A673 (cell line): ENCODE data around the gene BORCS6.

ENCODE experiments used
- EZH2 ChIP-seq: fragments of 200-600 bp; sonication (generic); IDR thresholded peaks from 2 replicates; pipeline ENCODE4 v1.6.1; 2017; ENCODE audit warnings: borderline replicate concordance, low read depth, mild to moderate bottlenecking, mixed read lengths, antibody characterized with exemption, low read length; ENCODE audit not compliant: poor library complexity, severe bottlenecking
- TF ChIP-seq, protein P1 (sequence below): fragments of 300-800, 200-600 bp; sonication (generic); conservative IDR thresholded peaks from 2 replicates; pipeline ENCODE4 v1.5.1; 2017; ENCODE audit warnings: low read depth, mild to moderate bottlenecking, antibody characterized with exemption, low read length, moderate library complexity, mixed read lengths

DNA sequence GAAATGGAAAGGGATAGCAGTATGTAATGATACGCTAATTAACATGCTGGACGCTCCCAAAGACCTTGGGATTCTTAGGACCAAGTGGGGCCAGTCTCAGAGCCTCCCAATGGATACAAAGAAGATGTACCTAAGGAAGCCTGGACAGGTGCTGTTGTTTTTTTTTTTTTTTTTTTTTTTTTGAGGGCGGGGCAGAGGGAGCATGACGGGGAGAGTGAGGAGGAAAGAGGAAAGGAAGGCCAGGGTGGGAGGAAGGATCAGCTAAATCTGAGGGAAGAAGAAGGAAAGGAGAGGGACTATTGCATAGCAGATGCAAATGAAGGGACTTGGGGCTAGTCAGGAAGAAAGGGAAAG lies 29.8 kb downstream of the BORCS6 start:
- TF ChIP-seq EZH2 = no peak
- TF ChIP-seq, protein P1, sequence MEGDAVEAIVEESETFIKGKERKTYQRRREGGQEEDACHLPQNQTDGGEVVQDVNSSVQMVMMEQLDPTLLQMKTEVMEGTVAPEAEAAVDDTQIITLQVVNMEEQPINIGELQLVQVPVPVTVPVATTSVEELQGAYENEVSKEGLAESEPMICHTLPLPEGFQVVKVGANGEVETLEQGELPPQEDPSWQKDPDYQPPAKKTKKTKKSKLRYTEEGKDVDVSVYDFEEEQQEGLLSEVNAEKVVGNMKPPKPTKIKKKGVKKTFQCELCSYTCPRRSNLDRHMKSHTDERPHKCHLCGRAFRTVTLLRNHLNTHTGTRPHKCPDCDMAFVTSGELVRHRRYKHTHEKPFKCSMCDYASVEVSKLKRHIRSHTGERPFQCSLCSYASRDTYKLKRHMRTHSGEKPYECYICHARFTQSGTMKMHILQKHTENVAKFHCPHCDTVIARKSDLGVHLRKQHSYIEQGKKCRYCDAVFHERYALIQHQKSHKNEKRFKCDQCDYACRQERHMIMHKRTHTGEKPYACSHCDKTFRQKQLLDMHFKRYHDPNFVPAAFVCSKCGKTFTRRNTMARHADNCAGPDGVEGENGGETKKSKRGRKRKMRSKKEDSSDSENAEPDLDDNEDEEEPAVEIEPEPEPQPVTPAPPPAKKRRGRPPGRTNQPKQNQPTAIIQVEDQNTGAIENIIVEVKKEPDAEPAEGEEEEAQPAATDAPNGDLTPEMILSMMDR = no peak
